K562 (cell line): ENCODE results near the gene RHOC.

Source experiments
- CHD1 ChIP-seq: fragments of 200-600 bp; sonication (generic); IDR thresholded peaks from one replicate; pipeline ENCODE4 v1.6.1; 2012; ENCODE audit warnings: mild to moderate bottlenecking, moderate library complexity, low read length, inconsistent platforms
- CREB1 ChIP-seq, 2 experiments: sonication (generic) in 1 of 2; formaldehyde crosslinking in 1 of 2; IDR thresholded peaks; 2 replicates each; pipeline versions ENCODE4 v1.6.1 to v1.8.0; 2012 to 2022; ENCODE audit warnings: inconsistent platforms in 1 of 2, mild to moderate bottlenecking in 1 of 2, missing genetic modification reagents in 1 of 2, moderate library complexity in 1 of 2
- FOXA3 ChIP-seq, 2 experiments: fragments of 450-650 bp in 1 of 2; sonication (generic) in 1 of 2; formaldehyde crosslinking; IDR thresholded peaks in 1 of 2; conservative IDR thresholded peaks in 1 of 2; 2 replicates each; pipeline versions ENCODE4 v1.4.0 to v1.8.0; 2020 to 2022; ENCODE audit warnings: mild to moderate bottlenecking in 2 of 2, missing genetic modification reagents in 1 of 2
- HCFC1 ChIP-seq: IDR thresholded peaks from 2 replicates; pipeline ENCODE4 v1.6.1; 2012; ENCODE audit warnings: low read depth, low read length, improper control_type of control experiment
- HNRNPK ChIP-seq: fragments of 200-400 bp; formaldehyde crosslinking; IDR thresholded peaks from one replicate; pipeline ENCODE4 v1.6.1; 2018; ENCODE audit warnings: mild to moderate bottlenecking, low read depth, low read length; ENCODE audit not compliant: poor library complexity, severe bottlenecking
- RBM22 ChIP-seq: fragments of 200-400 bp; formaldehyde crosslinking; IDR thresholded peaks from 2 replicates; pipeline ENCODE4 v1.6.1; 2018; ENCODE audit warnings: low read length, low read depth; ENCODE audit not compliant: poor library complexity, severe bottlenecking
- SMARCE1 ChIP-seq: fragments of 450-650 bp; IDR thresholded peaks from 2 replicates; pipeline ENCODE4 v1.7.1; 2016; ENCODE audit warnings: mild to moderate bottlenecking
- ZNF175 ChIP-seq: fragments of 200-800 bp; sonication (Bioruptor generic); IDR thresholded peaks from 2 replicates; pipeline ENCODE4 v1.6.1; 2016; ENCODE audit warnings: low read depth, mild to moderate bottlenecking, missing genetic modification characterization, missing compliant biosample characterization
- ZNF830 ChIP-seq: fragments of 250-450 bp; sonication (Bioruptor Pico); IDR thresholded peaks from 2 replicates; pipeline ENCODE4 v1.5.0; 2021; ENCODE audit warnings: mild to moderate bottlenecking
- TF ChIP-seq, protein P1 (sequence below): sonication (generic); formaldehyde crosslinking; IDR thresholded peaks from 2 replicates; pipeline ENCODE4 v1.8.1; 2023; ENCODE audit warnings: missing genetic modification reagents, mild to moderate bottlenecking, borderline replicate concordance

DNA sequence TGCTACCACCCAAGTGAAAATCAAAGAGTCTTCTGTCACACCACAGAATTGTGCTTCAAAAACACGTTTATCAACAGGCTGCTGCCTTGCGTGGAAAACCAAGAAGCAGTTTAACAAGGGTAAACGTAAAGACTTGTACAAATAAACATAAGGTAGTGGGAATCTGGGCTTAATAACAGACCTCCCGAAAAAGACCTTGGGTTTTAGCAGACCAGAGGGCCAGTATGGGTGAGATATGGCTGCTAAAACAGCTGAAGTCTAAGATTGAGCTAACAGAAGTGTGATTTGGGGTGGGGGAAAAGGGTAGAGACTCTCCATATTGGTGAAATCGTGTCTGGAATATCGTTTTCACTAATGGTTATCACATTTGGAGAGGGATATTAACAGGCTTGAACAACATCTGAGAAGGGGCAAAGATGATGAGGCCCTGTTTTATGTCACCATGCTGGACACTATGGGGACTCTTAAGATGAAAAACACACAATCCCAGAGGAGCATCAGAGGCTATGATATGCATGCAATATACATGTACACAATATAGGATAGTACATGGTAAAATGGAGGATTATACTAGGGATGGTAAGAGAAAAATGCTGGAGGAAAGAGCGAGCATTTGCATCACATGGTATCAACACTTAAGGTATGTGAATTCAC is 31.1 kb downstream of the RHOC start:
- TF ChIP-seq CREB1 (IDR thresholded peaks at IDR 0.05): no peak
- TF ChIP-seq CREB1 (CRISPR knock-in tag; IDR thresholded peaks at IDR 0.05): no peak
- TF ChIP-seq FOXA3 (CRISPR knock-in tag; conservative IDR thresholded peaks at IDR 0.05 in 1 of 2, IDR thresholded peaks at IDR 0.05 in 1 of 2): no peak
- TF ChIP-seq HNRNPK: no peak
- TF ChIP-seq ZNF830: no peak
- TF ChIP-seq CHD1: no peak
- no peak for TF ChIP-seq ZNF175 (CRISPR knock-in tag)
- TF ChIP-seq, protein P1, sequence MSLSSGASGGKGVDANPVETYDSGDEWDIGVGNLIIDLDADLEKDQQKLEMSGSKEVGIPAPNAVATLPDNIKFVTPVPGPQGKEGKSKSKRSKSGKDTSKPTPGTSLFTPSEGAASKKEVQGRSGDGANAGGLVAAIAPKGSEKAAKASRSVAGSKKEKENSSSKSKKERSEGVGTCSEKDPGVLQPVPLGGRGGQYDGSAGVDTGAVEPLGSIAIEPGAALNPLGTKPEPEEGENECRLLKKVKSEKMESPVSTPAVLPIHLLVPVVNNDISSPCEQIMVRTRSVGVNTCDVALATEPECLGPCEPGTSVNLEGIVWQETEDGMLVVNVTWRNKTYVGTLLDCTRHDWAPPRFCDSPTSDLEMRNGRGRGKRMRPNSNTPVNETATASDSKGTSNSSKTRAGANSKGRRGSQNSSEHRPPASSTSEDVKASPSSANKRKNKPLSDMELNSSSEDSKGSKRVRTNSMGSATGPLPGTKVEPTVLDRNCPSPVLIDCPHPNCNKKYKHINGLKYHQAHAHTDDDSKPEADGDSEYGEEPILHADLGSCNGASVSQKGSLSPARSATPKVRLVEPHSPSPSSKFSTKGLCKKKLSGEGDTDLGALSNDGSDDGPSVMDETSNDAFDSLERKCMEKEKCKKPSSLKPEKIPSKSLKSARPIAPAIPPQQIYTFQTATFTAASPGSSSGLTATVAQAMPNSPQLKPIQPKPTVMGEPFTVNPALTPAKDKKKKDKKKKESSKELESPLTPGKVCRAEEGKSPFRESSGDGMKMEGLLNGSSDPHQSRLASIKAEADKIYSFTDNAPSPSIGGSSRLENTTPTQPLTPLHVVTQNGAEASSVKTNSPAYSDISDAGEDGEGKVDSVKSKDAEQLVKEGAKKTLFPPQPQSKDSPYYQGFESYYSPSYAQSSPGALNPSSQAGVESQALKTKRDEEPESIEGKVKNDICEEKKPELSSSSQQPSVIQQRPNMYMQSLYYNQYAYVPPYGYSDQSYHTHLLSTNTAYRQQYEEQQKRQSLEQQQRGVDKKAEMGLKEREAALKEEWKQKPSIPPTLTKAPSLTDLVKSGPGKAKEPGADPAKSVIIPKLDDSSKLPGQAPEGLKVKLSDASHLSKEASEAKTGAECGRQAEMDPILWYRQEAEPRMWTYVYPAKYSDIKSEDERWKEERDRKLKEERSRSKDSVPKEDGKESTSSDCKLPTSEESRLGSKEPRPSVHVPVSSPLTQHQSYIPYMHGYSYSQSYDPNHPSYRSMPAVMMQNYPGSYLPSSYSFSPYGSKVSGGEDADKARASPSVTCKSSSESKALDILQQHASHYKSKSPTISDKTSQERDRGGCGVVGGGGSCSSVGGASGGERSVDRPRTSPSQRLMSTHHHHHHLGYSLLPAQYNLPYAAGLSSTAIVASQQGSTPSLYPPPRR (CRISPR knock-in tag): no peak
- no peak for TF ChIP-seq SMARCE1
- TF ChIP-seq RBM22: no peak
- TF ChIP-seq HCFC1: no peak
